SIG-M5 treated with dmso at 0.1 percent for 504 hours (cell line): ENCODE results near the gene HTR1D.
"Not testable (repeated sequence)": the region's sequence is repeated elsewhere in the genome, so short reads cannot be mapped to it uniquely, and the experiment has no call there.

Experiments
- DNase-seq: peaks from one replicate; lab custom pipeline; 2025; ENCODE audit not compliant: unreplicated experiment; lab: John Stamatoyannopoulos, UW

Gene HTR1D

GRCh38 chr1:23216771-23217420 lies 406 bp downstream of the HTR1D start:
- no peak for DNase-seq

- no peak for DNase-seq
Measured at GRCh38 chr1:23215751-23216449, 1.4 kb downstream of the HTR1D start.

DNA sequence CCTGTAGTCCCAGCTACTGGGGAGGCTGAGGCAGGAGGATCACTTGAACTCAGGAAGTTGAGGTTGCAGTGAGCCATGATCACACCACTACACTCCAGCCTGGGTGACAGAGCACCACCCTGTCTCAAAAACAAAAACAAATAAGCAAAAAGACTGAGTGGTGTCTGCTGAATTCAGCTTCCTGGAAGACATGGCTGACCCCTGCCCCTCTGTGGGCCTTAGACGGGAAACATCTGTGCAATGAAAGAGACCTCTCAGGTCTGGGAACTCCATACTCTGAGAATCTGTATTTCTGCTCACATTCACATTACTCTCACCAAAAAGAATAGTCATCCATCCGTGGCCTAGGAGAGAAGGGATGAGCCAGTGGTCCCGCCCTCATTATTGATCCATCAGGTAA lies 2.0 kb downstream of the HTR1D start:
- no peak for DNase-seq

DNA sequence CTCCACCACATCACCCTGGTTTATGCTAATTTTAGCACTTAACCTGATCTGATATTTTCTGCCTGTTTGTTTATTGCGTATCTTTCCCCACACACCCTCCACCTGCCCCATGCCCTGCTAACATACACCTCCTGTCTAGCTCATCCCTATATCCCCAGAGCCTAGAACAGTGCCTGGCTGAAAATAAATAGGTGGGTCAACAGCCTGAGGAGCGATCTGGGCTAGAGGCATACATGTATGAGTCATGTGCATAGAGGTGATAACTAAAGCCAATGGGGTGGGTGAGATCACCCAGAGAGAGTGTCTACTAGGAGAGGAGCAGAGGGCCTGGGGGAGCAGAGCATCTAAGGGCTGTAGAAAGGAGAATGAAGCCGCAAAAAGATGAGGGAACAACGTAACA lies 2.7 kb downstream of the HTR1D start:
- no peak for DNase-seq

DNA sequence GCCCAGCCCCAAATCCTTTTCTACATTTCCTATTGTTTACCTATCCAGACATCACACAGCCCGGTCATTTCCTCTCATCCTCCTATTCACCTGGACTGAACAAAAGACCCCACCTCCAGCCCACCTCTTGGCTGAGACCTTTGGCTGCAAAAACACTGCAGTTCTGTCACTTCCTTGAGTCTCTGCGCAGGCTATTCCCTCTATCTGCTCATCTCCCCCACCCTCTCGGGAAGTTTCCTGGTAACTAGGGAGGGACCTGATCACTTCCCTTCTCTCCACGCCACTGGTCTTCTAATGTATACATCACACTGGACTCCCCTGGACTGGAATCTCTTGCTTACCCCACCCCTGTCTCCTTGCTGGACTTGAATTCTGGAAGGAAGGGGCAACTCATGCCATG lies 5.3 kb downstream of the HTR1D start:
- no peak for DNase-seq

GRCh38 chr1:23210963-23211362 lies 6.3 kb downstream of the HTR1D start:
- no peak for DNase-seq

- no peak for DNase-seq
Measured at GRCh38 chr1:23210351-23210785, 6.9 kb downstream of the HTR1D start.

- DNase-seq, result no peak
Measured at GRCh38 chr1:23209770-23210169, 7.5 kb downstream of the HTR1D start.

- no peak for DNase-seq
Measured at GRCh38 chr1:23208527-23208926, 8.8 kb downstream of the HTR1D start.

DNA sequence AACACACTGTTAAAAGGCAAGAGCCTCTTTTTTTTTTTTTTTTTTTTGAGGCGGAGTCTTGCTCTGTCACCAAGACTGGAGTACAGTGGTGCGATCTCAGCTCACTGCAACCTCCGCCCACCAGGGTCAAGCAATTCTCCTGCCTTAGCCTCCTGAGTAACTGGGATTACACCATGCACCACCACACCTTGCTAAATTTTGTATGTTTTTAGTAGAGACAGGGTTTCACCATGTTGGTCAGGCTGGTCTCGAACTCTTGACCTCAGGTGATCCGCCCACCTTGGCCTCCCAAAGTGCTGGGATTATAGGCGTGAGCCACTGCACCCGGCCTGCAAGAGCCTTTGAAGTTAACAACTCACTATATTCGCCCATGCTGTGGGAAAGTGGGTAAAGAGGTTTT lies 9.6 kb downstream of the HTR1D start:
- not testable (repeated sequence) for DNase-seq

DNA sequence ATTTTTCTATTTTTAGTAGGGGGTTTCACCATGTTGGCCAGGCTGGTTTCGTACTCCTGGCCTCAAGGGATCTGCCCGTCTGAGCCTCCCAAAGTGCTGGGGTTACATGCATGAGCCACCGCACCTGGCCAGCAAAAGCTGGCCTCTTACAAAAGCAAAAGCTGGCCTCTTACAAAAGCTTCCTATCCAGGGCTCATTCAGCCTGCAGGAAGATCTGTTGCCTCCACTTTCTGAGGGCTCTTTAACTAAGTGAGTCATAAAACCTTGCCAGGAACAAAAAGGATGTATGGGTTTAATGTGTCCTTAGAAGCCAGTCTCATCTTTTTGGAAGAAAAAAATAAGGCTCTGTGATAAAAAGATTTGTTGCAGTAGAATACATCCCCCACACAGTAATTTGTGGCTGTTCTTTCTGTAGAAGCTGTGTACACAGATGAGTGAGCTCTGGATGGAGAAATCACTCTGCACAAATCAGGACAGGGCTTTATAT lies 15.0 kb downstream of the HTR1D start:
- no peak for DNase-seq

DNA sequence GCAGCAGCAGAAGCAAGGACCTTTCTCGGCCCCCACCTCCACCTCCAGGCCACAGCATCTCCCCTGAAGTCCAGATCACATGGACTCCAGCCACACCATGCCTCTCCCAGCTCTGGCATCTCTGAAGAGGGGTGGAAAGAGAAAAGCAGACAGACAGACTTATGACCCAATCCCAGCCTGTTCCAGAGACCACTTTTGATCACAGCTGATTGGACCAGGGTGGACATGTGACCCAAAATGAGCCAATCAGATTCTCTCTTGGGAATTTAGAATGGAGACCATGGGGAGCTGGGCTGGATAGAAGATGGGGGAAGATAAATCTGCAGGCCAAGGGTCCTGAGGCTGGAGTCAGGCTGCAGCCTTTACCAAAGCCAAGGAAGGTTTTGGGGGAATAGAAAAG lies 16.4 kb downstream of the HTR1D start:
- DNase-seq, result no peak

DNA sequence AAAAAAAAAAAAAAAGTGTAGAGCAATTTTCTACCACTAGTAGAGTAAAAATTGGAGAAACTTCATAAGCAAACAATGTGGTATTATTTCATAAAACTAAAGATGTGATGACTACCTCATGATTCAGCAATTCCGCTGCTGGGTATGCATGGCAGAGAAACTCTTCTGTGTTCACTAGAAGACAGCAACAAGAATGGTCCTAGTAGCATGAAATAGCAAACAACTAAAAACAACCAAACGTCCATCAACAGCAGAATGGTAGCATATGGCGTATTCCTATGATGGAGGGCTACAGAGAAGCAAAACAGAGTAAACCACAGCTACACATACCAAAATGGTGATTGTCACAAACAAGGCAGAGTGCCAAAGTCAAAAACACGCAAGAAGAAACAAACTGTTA lies 18.9 kb downstream of the HTR1D start:
- no peak for DNase-seq

- DNase-seq, result no peak
Measured at GRCh38 chr1:23196627-23197328, 20.5 kb downstream of the HTR1D start.

- no peak for DNase-seq
Measured at GRCh38 chr1:23194119-23194984, 22.9 kb downstream of the HTR1D start.

DNA sequence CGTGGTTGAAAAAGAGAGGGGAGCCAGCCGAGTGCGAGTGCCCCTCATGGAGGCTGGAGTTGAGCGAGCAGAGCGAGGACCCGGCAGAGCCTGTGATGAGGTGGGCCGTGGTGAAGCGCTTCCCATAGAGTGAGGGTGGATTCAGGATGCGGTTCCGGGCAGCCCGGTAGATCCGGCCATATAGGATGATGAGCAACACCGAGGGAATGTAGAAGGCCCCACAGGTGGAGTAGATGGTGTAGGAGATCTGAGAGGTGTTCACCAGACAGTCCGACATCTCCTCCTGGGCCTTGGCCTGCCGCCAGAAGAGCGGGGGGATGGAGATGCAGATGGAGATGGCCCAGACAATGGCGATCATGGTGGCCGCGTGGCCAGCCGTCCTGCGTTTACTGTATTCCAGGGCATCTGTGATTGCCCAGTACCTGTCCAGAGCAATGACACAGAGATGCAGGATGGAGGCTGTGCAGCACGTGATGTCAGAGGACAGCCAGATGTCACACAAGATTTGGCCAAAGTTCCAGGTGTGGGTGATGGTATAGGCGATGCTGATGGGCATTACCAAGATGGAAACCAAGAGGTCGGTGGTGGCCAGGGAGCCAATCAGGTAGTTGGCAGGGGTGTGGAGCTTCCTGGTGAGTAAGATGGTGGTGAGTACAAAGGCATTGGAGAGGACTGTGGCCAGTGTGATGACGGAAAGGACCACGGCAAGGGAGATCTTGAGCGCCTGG lies 23.7 kb downstream of the HTR1D start:
- DNase-seq, result no peak

GRCh38 chr1:23191199-23191598 lies 26.1 kb downstream of the HTR1D start:
- DNase-seq, result no peak

- DNase-seq, result not testable (repeated sequence)
Measured at GRCh38 chr1:23188936-23189452, 28.3 kb downstream of the HTR1D start.

DNA sequence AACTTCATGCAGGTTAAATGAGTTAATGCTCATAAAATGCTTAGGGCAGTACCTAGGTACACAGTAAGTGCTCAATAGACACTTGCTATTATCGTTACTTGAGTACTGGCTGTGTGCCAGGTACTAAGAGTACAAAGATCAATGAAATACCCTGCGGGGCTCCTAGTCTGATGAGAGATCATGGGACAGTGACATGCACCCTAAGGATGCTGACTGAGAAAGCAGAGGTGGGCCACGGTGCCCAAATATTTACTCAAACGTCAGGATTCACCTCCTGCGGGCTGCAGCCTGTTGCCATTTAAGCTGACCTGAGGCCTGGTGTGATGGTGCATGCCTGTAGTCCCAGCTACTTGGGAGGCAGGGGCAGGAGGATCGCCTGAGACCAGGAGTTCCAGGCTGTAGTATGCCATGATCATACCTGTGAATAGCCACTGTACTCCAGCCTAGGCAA lies 28.8 kb downstream of the HTR1D start:
- DNase-seq, result no peak

GRCh38 chr1:23187637-23188036 lies 29.7 kb downstream of the HTR1D start:
- DNase-seq, result no peak
